Gastrocnemius medialis (tissue), 4 donors: Measurements from ENCODE around the gene TAF1C. TPM values are rescaled to one million over a fixed set of nuclear protein-coding genes. Genes with fewer than 3 reads are reported as not detected.

Source experiments
- ATAC-seq, 2 donors: fragments of 150-250 bp; one replicate each; pipeline ENCODE4 v1.9.1; 2016
- DNase-seq, 2 donors: peaks; one replicate each; pipeline ENCODE4 v3.0.0-alpha.2; 2019
- H3K27ac ChIP-seq, 4 donors: fragments of 200-600 bp; sonication (generic); 1 replicate in 1 of 4; 2 replicates in 3 of 4; pipeline ENCODE4 v1.5.1; 2016 to 2018; ENCODE audit warnings: mild to moderate bottlenecking in 2 of 4, moderate library complexity in 1 of 4
- H3K27me3 ChIP-seq, 3 donors: fragments of 200-600 bp; sonication (generic) in 2 of 3; 1 replicate in 1 of 3; 2 replicates in 2 of 3; pipeline versions ENCODE4 v1.5.1 to v1.6.0; 2016 to 2019; ENCODE audit warnings: mild to moderate bottlenecking in 1 of 3, moderate library complexity in 1 of 3
- H3K36me3 ChIP-seq, 2 donors: fragments of 200-600 bp; sonication (generic) in 1 of 2; one replicate each; pipeline ENCODE4 v1.5.1; 2017 to 2018
- H3K4me1 ChIP-seq, 2 donors: fragments of 200-600 bp; sonication (generic) in 1 of 2; one replicate each; pipeline ENCODE4 v1.5.1; 2016 to 2017; ENCODE audit warnings: mild to moderate bottlenecking in 2 of 2
- H3K4me3 ChIP-seq, 4 donors: fragments of 200-600 bp; sonication (generic) in 3 of 4; 1 replicate in 1 of 4; 2 replicates in 3 of 4; pipeline ENCODE4 v1.5.1; 2016 to 2019; ENCODE audit warnings: mild to moderate bottlenecking in 2 of 4
- H3K9me3 ChIP-seq, 3 donors: fragments of 200-600 bp; sonication (generic) in 2 of 3; 1 replicate in 1 of 3; 2 replicates in 2 of 3; pipeline ENCODE4 v1.5.1; 2016 to 2019
- CTCF ChIP-seq, 5 experiments: fragments of 450-650 bp in 3 of 5; fragments of 200-600 bp in 2 of 5; sonication (generic) in 2 of 5; IDR thresholded peaks in 4 of 5; conservative IDR thresholded peaks in 1 of 5; 1 replicate in 4 of 5; 2 replicates in 1 of 5; pipeline ENCODE4 v1.5.1; 2016 to 2019; ENCODE audit warnings: antibody characterized with exemption in 5 of 5, mild to moderate bottlenecking in 3 of 5, moderate library complexity in 3 of 5
- POLR2A ChIP-seq, 2 donors: fragments of 450-650 bp; IDR thresholded peaks; one replicate each; pipeline ENCODE4 v1.6.1; 2017; ENCODE audit warnings: antibody characterized with exemption in 2 of 2, mild to moderate bottlenecking in 2 of 2, moderate library complexity in 2 of 2
- in situ Hi-C, 4 donors: fragments of 200-750 bp; cut with MboI; loops; one replicate each; pipeline versions ENCODE4 v1.15.0 to v1.8.0; 2017; ENCODE audit warnings: low sequenced_read_pairs in 4 of 4
- intact Hi-C: fragments of 100-400 bp; cut with DNase I; formaldehyde crosslinking; loops from one replicate; pipeline ENCODE4 v1.15.1; 2023; ENCODE audit warnings: low total_unique reads
- total RNA-seq, 4 donors: library from RNA; depleted of rRNA; stranded (reverse); fragments of >200 nt; gene quantifications; one replicate each; pipeline versions ENCODE4 v1.1.0 to v1.2.3, GENCODE V29; 2016

Gene TAF1C
- total RNA-seq, 4 donors from 2014 or later = 6.8 to 35.5 (median 12.3) TPM

- no peak overlapping the region for H3K4me3 ChIP-seq
- intact Hi-C loops (no loop called here), in situ Hi-C loops (no loop called here)
- TF ChIP-seq POLR2A (IDR thresholded peaks at IDR 0.05) = no peak
- TF ChIP-seq CTCF (IDR thresholded peaks at IDR 0.05 in 4 of 5, conservative IDR thresholded peaks at IDR 0.05 in 1 of 5) = no peak
- H3K27me3 ChIP-seq = peaks cover 0 to 5% (median 0%) of the 10 kb centered on the region in 3 donors
- no peak overlapping the region for H3K27ac ChIP-seq
- DNase-seq = no peak
- H3K9me3 ChIP-seq = no peaks in the 10 kb centered on the region
- no peak for ATAC-seq
- H3K36me3 ChIP-seq = no peaks in the 10 kb centered on the region
- peaks cover 5 to 22% of the 10 kb centered on the region in 2 donors for H3K4me1 ChIP-seq
These were observed 46.1 kb upstream of the TAF1C start for GRCh38 chr16:84232969-84233368.

- no peak overlapping the region for H3K27ac ChIP-seq
- no peaks in the 10 kb centered on the region for H3K9me3 ChIP-seq
- intact Hi-C loops (no loop called here), in situ Hi-C loops (no loop called here)
- no peak for ATAC-seq
- no peaks in the 10 kb centered on the region for H3K27me3 ChIP-seq
- no peak overlapping the region for H3K4me3 ChIP-seq
- H3K36me3 ChIP-seq = no peaks in the 10 kb centered on the region
- no peak for TF ChIP-seq POLR2A (IDR thresholded peaks at IDR 0.05)
- TF ChIP-seq CTCF (IDR thresholded peaks at IDR 0.05 in 4 of 5, conservative IDR thresholded peaks at IDR 0.05 in 1 of 5) = no peak
- H3K4me1 ChIP-seq = peaks cover 7 to 25% of the 10 kb centered on the region in 2 donors
- DNase-seq = no peak
These were observed 45.2 kb upstream of the TAF1C start for GRCh38 chr16:84232060-84232459.

- Histone ChIP-seq H3K4me1 (peaks cover 7 to 16% of the 10 kb centered on the region in 2 donors), H3K36me3 (no peaks in the 10 kb centered on the region), H3K4me3 (no peak overlapping the region), H3K27ac (no peak overlapping the region), H3K27me3 (no peaks in the 10 kb centered on the region), H3K9me3 (no peaks in the 10 kb centered on the region)
- TF ChIP-seq POLR2A (IDR thresholded peaks at IDR 0.05) (no peak), CTCF (IDR thresholded peaks at IDR 0.05 in 4 of 5, conservative IDR thresholded peaks at IDR 0.05 in 1 of 5) (no peak)
- intact Hi-C loops = no loop called here
- in situ Hi-C loops = no loop called here
- ATAC-seq (no peak), DNase-seq (no peak)
These were observed 42.6 kb upstream of the TAF1C start for GRCh38 chr16:84229471-84229870.

- Histone ChIP-seq H3K36me3 (no peaks in the 10 kb centered on the region), H3K4me1 (peaks cover 7 to 12% of the 10 kb centered on the region in 2 donors), H3K27ac (peak overlapping the region in 3 of 4 donors; percentile 38 to 69 (median 44)), H3K4me3 (peak overlapping the region in 2 of 4 donors; percentile 8 to 25), H3K9me3 (no peaks in the 10 kb centered on the region), H3K27me3 (no peaks in the 10 kb centered on the region)
- ATAC-seq (peak; percentile 62 to 66), DNase-seq (peak; percentile 15 to 61)
- intact Hi-C loops = no loop called here
- TF ChIP-seq POLR2A (IDR thresholded peaks at IDR 0.05) = no peak
- no peak for TF ChIP-seq CTCF (IDR thresholded peaks at IDR 0.05 in 4 of 5, conservative IDR thresholded peaks at IDR 0.05 in 1 of 5)
- in situ Hi-C loops = no loop called here
These were observed 41.5 kb upstream of the TAF1C start for GRCh38 chr16:84228256-84228838.

GRCh38 chr16:84227548-84227947, 40.7 kb upstream of the TAF1C start:
- H3K9me3 ChIP-seq = no peaks in the 10 kb centered on the region
- intact Hi-C loops (no loop called here), in situ Hi-C loops (no loop called here)
- no peaks in the 10 kb centered on the region for H3K27me3 ChIP-seq
- H3K4me1 ChIP-seq = peaks cover 7 to 12% of the 10 kb centered on the region in 2 donors
- H3K4me3 ChIP-seq = no peak overlapping the region
- no peaks in the 10 kb centered on the region for H3K36me3 ChIP-seq
- TF ChIP-seq CTCF (IDR thresholded peaks at IDR 0.05 in 4 of 5, conservative IDR thresholded peaks at IDR 0.05 in 1 of 5) (no peak), POLR2A (IDR thresholded peaks at IDR 0.05) (no peak)
- ATAC-seq = no peak
- H3K27ac ChIP-seq = no peak overlapping the region
- DNase-seq = no peak
